GM12878 (cell line): ENCODE results near the gene WWP2. TPM values are rescaled to one million over a fixed set of nuclear protein-coding genes. Genes with fewer than 3 reads are reported as not detected.

Experiments
- ATF7 ChIP-seq: fragments of 450-650 bp; IDR thresholded peaks from 2 replicates; pipeline ENCODE4 v1.6.1; 2016; ENCODE audit warnings: low read depth, mild to moderate bottlenecking
- BCLAF1 ChIP-seq: fragments of 450-650 bp; IDR thresholded peaks from 2 replicates; pipeline ENCODE4 v1.6.1; 2017; ENCODE audit warnings: antibody characterized with exemption, mild to moderate bottlenecking, moderate library complexity
- BHLHE40 ChIP-seq, 2 experiments: fragments of 450-650 bp in 1 of 2; IDR thresholded peaks; 2 replicates each; pipeline ENCODE4 v1.6.1; 2011 to 2017; ENCODE audit warnings: low read depth in 2 of 2, borderline replicate concordance in 1 of 2, improper control_type of control experiment in 1 of 2, low read length in 1 of 2, mild to moderate bottlenecking in 1 of 2
- CBX3 ChIP-seq: fragments of 200-600 bp; sonication (generic); IDR thresholded peaks from 2 replicates; pipeline ENCODE4 v1.6.1; 2016; ENCODE audit warnings: low read depth, borderline replicate concordance
- DPF2 ChIP-seq: fragments of 450-650 bp; IDR thresholded peaks from 2 replicates; pipeline ENCODE4 v1.6.1; 2017; ENCODE audit warnings: mild to moderate bottlenecking
- EZH2 ChIP-seq: IDR thresholded peaks from 2 replicates; pipeline ENCODE4 v1.6.1; 2012; ENCODE audit warnings: low read depth, mild to moderate bottlenecking, control low read depth, inconsistent platforms, low read length, borderline replicate concordance; ENCODE audit not compliant: control insufficient read depth
- HDAC2 ChIP-seq: fragments of 200-600 bp; sonication (generic); IDR thresholded peaks from 2 replicates; pipeline ENCODE4 v1.6.1; 2017
- KLF5 ChIP-seq: fragments of 450-650 bp; IDR thresholded peaks from 2 replicates; pipeline ENCODE4 v1.6.1; 2014; ENCODE audit warnings: mild to moderate bottlenecking; ENCODE audit not compliant: partially characterized antibody
- NBN ChIP-seq: fragments of 450-650 bp; IDR thresholded peaks from 2 replicates; pipeline ENCODE4 v1.6.1; 2016
- PKNOX1 ChIP-seq: fragments of 450-650 bp; IDR thresholded peaks from 2 replicates; pipeline ENCODE4 v1.6.1; 2016; ENCODE audit warnings: mild to moderate bottlenecking
- PML ChIP-seq: IDR thresholded peaks from 2 replicates; pipeline ENCODE4 v1.6.1; 2012; ENCODE audit warnings: low read length, inconsistent platforms
- RAD21 ChIP-seq: IDR thresholded peaks from 2 replicates; pipeline ENCODE4 v1.6.1; 2011; ENCODE audit warnings: mild to moderate bottlenecking, low read depth, low read length, moderate library complexity; ENCODE audit not compliant: insufficient read depth
- RUNX3 ChIP-seq: IDR thresholded peaks from 2 replicates; pipeline ENCODE4 v1.6.1; 2012; ENCODE audit warnings: low read length, inconsistent platforms
- SMAD5 ChIP-seq: IDR thresholded peaks from 2 replicates; pipeline ENCODE4 v1.6.1; 2016; ENCODE audit warnings: antibody characterized with exemption, low read depth
- SREBF2 ChIP-seq: IDR thresholded peaks from 2 replicates; pipeline ENCODE4 v1.6.1; 2012; ENCODE audit warnings: mild to moderate bottlenecking, low read length
- SRF ChIP-seq, 2 experiments: IDR thresholded peaks; 2 replicates each; pipeline ENCODE4 v1.6.1; 2011; ENCODE audit warnings: low read depth in 2 of 2, low read length in 2 of 2, mild to moderate bottlenecking in 1 of 2, moderate library complexity in 1 of 2
- STAT1 ChIP-seq: fragments of 450-650 bp; conservative IDR thresholded peaks from 2 replicates; pipeline ENCODE4 v1.6.1; 2014; ENCODE audit warnings: antibody characterized with exemption, mild to moderate bottlenecking
- TBL1XR1 ChIP-seq: IDR thresholded peaks from 2 replicates; pipeline ENCODE4 v1.6.1; 2012; ENCODE audit warnings: low read depth, low read length, improper control_type of control experiment
- TCF7 ChIP-seq: IDR thresholded peaks from 2 replicates; pipeline ENCODE4 v1.6.1; 2014; ENCODE audit warnings: antibody characterized with exemption, borderline replicate concordance
- YY1 ChIP-seq: IDR thresholded peaks from 2 replicates; pipeline ENCODE4 v1.6.1; 2011; ENCODE audit warnings: low read depth, mild to moderate bottlenecking, low read length
- ZBTB33 ChIP-seq: fragments of 450-650 bp; IDR thresholded peaks from 2 replicates; pipeline ENCODE4 v1.6.1; 2017; ENCODE audit warnings: mild to moderate bottlenecking
- ZNF384 ChIP-seq: IDR thresholded peaks from 2 replicates; pipeline ENCODE4 v1.6.1; 2012; ENCODE audit warnings: low read depth, mild to moderate bottlenecking, low read length, improper control_type of control experiment, borderline replicate concordance
- ZNF622 ChIP-seq: fragments of 450-650 bp; IDR thresholded peaks from 2 replicates; pipeline ENCODE4 v1.6.1; 2017; ENCODE audit warnings: mild to moderate bottlenecking, inconsistent platforms
- ZSCAN29 ChIP-seq: fragments of 450-650 bp; IDR thresholded peaks from 2 replicates; pipeline ENCODE4 v1.6.1; 2017; ENCODE audit warnings: mild to moderate bottlenecking, moderate library complexity
- ZZZ3 ChIP-seq: IDR thresholded peaks from 2 replicates; pipeline ENCODE4 v1.6.1; 2011; ENCODE audit warnings: low read depth; ENCODE audit not compliant: control insufficient read depth, insufficient read length
- polyA plus RNA-seq, 11 experiments: library from polyadenylated mRNA; depleted of rRNA in 4 of 11; unstranded in 6 of 11; stranded (reverse) in 5 of 11; fragments of >200 nt; fragmentation: Nextera tagmentation in 4 of 11; fragmentation: Illumina TruSeq in 1 of 11; extraction: Ambion mirVana in 4 of 11; extraction: Trizol in 1 of 11; gene quantifications; 1 replicate in 1 of 11; 2 replicates in 10 of 11; pipeline versions ENCODE4 v1.2.1 to v1.2.3, GENCODE V29; 2011 to 2016; ENCODE audit warnings: inconsistent platforms in 2 of 11, missing spikeins in 2 of 11, low read depth in 1 of 11
- total RNA-seq, 4 experiments: library from RNA; depleted of rRNA in 3 of 4; stranded (reverse); fragments of >200 nt in 3 of 4; fragmentation: Illumina TruSeq in 1 of 4; extraction: Trizol in 1 of 4; gene quantifications; 2 replicates each; pipeline versions ENCODE4 v1.2.1 to v1.2.3, GENCODE V29; 2013 to 2021

The WWP2 gene
- total and polyA plus RNA-seq, 10 of the 15 experiments (the other 5 are each of a cell fraction or from before 2014, with no cell fraction given): 2.8 to 47.0 (median 23.8) TPM

- TF ChIP-seq STAT1: no peak; the same call in 1 of the 2 replicates
- TF ChIP-seq NBN: no peak; the same call in 1 of the 2 replicates
- 0 out of 2 replicates have a peak, but pooled peaks have one; percentile 6 for TF ChIP-seq SMAD5
- TF ChIP-seq DPF2: no peak; the same call in 1 of the 2 replicates
- TF ChIP-seq KLF5: peak; percentile 56
- TF ChIP-seq CBX3: no peak
- 0 out of 2 replicates have a peak, but pooled peaks have one; percentile 61 for TF ChIP-seq TBL1XR1
- TF ChIP-seq TCF7: no peak
- 0 out of 2 replicates have a peak, but pooled peaks have one; percentile 62 for TF ChIP-seq PML
- TF ChIP-seq SRF (IDR thresholded peaks at IDR 0.05; ENCODE audit: low read depth in 2 of 2, low read length in 2 of 2): no peak
- TF ChIP-seq BCLAF1: no peak
- peak; percentile 95 to 99 for TF ChIP-seq BHLHE40 (IDR thresholded peaks at IDR 0.05; ENCODE audit: borderline replicate concordance in 1 of 2, low read depth in 2 of 2, low read length in 1 of 2)
- TF ChIP-seq ZBTB33: no peak
- TF ChIP-seq HDAC2: no peak
- no peak for TF ChIP-seq ZNF622
- no peak for TF ChIP-seq PKNOX1
- TF ChIP-seq RUNX3: peak; percentile 34; the same call in 1 of the 2 replicates
- no peak for TF ChIP-seq ZSCAN29
- TF ChIP-seq SREBF2: no peak
- TF ChIP-seq ATF7: no peak
- no peak for TF ChIP-seq ZNF384
- TF ChIP-seq ZZZ3: no peak
- TF ChIP-seq RAD21: no peak
- TF ChIP-seq YY1: 0 out of 2 replicates have a peak, but pooled peaks have one; percentile 23
- TF ChIP-seq EZH2: no peak
These were observed at the start of gene WWP2 (continued) for GRCh38 chr16:69761983-69762813.
